Regular cardiac myocyte (primary cell): ENCODE results near the gene NAAA. TPM values are rescaled to one million over a fixed set of nuclear protein-coding genes. Genes with fewer than 3 reads are reported as not detected.

Experiments used
- total RNA-seq: library from RNA; depleted of rRNA; stranded (reverse); fragments of >200 nt; gene quantifications from 2 replicates; pipeline ENCODE4 v1.2.3, GENCODE V29; 2014

The NAAA gene
- 28.5 and 43.1 TPM in 2 replicates for total RNA-seq

DNA sequence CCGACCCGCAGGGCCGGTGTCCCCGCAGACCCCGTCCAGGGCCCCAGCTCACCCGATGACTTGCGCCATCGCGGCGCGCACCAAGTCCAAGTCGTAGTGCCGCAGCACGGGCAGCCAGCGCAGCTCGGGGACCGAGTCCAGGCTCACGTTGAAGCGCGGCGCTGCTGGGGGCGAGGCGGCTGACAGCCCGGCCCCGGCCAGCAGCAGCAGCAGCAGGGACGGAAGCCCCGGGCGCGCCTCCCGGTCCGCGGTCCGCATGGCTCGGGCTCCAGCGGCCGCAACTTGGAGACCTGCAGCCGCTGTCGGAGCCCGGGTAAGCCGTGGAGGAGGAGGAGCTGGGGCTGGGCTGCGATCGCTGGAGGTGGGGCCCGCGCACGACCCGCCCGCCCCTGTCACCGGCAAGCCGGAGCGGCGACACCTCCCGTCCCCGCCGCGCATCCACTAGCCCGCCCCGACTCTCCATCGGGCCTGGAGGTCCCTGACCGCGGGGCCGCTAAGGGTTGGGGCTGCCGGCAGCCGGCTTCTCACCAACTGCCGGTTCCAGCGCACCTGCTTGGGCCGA lies at the start of gene NAAA:
Gene NAAA (minus strand): TSS at position 322 of the 562 bp plus-strand sequence. CDS start 64 bp downstream, at position 258.

DNA sequence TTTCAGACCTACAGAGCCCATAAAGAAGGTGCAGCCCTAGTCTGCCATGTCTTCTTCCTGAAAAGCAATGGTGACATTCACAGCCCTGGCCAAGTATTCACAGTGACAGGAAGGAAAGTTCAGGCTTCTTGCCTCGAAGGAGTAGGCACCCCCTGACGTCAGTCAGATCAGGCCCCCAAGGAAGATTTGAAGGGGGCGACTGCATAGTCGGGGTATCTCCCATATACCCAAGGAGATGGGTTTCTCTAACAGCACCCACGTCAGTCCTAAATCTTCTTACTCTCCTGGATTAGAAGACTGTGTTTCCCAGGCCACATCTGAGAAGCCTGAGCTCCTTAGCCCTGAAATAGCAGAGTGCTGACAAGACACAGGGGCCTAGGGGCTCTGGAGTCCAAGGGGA lies 38.5 kb downstream of the NAAA start, which contains the start of gene PPEF2:
Gene PPEF2 (minus strand): TSS at position 101 of the 400 bp plus-strand sequence. CDS start 6,127 bp downstream, outside the sequence.

Other genes starting within 250 kb of the NAAA start
- 154 and 191 TPM in 2 replicates for gene USO1, start 216.4 kb downstream of the NAAA start, total RNA-seq
- 0.19 TPM in 1 of 2 replicates, not detected in the other for gene PPEF2, start 38.6 kb downstream of the NAAA start, total RNA-seq
- gene SDAD1, start 49.9 kb upstream of the NAAA start, total RNA-seq, result 29.7 and 33.5 TPM in 2 replicates
- gene CXCL9, start 66.5 kb upstream of the NAAA start, total RNA-seq, result not detected in 2 replicates
- under 0.01 and 0.28 TPM in 2 replicates for gene CXCL10, start 82.5 kb upstream of the NAAA start, total RNA-seq
- not detected in 2 replicates for gene CXCL11, start 95.1 kb upstream of the NAAA start, total RNA-seq
- gene ART3, start 133.7 kb upstream of the NAAA start, total RNA-seq, result 0.56 TPM in 1 of 2 replicates, not detected in the other
- 61.5 and 65.7 TPM in 2 replicates for gene NUP54, start 207.4 kb upstream of the NAAA start, total RNA-seq